Effector CD8-positive, alpha-beta T cell (primary cell): ENCODE results near the gene GFRA1.

Experiments
- DNase-seq: peaks from one replicate; lab custom pipeline; 2025; lab: John Stamatoyannopoulos, UW

GFRA1 gene

DNA sequence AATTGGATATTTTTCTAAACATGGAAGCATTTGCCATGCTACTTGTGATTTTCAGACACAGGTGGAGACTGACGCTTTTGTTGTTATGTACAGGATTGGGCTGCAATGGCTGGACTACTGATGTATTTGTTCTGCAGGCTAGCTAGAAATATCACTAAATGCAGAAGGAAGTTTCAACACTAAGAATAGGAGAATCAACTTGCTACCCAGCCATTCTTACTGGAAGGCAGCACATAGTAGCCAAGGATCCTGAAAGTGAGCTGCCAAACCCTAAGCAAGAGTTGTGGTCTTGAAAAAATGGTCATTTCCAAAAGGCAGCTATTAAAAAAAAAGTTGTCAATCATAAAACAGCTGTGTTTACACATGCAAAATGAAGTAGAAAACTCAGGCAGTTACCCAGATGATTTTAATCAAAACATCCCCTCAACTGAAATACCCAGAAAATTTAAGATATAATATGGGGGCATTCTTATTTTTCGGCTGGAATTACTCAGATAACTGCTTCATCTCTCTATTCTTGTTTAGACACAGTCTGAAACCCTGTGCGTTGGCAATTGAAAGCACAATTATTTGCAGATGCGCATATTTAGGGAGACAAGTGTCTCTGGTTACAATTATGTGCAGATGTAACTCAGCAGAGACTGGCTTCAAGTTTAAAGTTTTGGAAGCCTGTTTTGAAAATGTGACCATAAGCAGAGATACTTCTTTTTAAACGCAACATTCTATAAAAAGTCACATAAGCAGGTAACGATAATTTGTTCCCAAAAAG lies 31.2 kb downstream of the GFRA1 start:
- DNase-seq = no peak

DNA sequence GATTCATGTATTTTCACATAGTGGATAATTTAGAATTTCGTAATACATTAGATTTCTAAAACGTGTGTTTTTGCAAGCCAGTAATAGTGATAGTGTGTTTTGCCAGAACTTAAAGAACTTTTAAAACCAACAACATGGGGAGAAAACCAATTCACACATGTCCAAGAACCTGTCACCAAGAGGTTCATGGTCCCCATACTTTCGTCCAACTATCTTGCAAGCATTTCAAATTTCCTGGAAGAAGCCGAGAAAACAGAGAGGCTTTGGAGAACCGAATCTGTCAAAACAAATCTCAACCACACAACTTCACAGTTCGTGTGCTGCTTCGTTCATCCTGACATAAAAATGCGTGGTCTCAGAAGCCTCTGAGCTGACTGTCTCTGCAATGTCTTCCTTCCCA lies 31.9 kb downstream of the GFRA1 start:
- DNase-seq = no peak

DNA sequence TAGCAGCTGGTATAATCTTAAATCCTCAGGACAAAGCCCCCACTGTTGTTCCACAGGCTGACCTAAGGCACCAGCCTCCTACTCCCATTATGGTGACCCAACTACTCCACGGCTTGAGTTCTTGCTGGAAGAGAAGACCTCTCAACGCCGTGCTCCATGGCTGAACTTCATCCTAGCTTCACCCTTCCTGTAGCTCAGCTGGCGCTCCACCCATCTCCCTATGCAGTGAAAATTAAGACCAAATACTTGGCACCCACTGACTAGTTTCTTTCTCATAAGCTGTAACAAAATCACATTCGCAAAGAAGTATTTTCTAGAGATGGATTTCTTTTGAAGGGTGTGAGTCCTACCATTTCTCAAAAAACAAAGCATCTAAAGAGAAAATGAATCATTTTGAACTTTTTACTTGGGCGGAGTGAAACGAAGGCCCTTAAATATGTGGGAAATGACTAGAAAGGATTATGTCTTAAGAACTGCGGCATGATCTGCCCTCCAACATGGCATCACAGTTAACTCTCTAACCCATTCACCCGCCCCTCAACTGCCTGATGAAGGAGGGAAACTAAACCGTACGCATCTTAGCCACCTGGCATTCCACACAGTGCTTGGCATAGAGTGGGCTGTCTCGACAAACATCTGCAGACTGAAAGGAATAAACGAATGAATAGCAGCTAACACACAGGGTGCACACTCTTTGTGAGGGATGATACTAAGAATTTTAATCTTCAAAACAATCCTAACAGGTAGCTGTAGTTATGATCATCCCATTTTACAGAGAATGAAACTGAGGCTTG lies 32.7 kb downstream of the GFRA1 start:
- no peak for DNase-seq

DNA sequence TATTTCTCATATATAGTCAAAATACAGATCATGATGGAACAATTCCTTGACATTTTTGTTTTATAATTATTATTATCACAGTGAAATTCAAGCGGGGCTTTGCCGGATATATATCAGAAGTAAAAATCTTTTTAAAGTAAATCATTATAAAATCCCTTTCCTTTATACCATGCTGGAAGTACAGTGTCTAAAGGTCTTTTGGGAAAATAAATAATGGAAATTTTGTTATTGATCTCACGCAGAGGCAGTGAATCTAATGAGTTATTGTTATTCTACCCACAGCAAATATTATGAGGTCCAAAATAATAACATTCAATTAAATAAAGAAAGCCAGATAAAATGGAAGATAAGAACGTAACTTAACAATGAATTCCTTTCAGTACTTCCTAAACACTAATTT lies 33.8 kb downstream of the GFRA1 start:
- DNase-seq = no peak

DNA sequence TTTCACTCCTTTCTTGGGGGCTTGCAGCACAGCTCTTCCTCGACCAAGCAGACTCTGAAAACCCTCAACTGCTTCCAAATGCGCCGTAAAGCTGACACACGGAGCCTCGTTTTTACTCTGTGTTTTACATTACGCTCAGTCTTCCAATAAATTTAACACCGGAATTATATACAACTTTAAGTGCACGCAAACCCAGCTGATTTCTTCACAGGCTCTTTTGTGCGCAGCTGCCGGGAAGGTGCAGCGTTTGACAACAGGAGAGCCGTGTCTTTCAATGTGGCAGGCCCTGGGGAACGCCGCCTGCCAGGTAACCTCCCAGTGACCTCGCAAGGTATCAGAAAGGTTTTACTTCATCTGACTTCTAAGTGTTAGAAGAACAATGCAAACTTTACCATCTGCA lies 35.0 kb downstream of the GFRA1 start:
- no peak for DNase-seq

DNA sequence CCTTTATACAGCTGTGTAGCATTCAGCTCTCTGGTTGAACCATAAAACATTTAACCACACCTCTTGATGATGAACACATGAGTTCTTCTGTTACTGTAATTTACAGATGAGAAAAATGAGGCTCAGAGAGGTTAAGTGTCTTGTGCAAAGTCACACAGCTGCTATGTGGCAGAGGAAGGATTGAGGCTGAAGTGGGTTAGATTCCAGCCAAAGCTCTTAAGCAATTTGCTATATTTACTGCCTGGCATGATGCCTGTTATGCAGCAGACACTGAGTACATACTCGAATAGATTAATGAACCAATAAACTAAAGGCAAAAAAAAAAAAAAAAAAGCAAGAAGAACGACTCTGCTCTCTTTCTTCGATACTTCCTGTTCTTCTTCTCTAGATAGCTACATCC lies 35.7 kb downstream of the GFRA1 start:
- DNase-seq = no peak

DNA sequence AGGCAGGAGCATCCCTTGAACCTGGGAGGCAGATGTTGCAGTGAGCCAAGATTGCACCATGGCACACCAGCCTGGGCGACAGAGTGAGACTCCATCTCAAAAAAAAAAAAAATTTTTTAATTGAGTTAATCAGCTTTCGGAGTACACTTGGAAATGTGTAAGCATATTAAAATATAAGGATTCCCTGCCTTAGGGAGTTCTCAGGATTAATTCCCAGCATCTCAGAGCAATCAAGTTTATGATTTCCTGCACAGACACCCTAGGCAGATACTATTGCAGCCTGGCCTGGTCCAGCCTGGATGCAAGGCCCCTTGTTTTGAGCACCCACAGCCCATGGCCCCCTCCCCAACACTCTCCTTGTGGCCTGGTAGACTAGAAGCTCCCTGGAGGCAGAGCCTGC lies 39.8 kb downstream of the GFRA1 start:
- no peak for DNase-seq

DNA sequence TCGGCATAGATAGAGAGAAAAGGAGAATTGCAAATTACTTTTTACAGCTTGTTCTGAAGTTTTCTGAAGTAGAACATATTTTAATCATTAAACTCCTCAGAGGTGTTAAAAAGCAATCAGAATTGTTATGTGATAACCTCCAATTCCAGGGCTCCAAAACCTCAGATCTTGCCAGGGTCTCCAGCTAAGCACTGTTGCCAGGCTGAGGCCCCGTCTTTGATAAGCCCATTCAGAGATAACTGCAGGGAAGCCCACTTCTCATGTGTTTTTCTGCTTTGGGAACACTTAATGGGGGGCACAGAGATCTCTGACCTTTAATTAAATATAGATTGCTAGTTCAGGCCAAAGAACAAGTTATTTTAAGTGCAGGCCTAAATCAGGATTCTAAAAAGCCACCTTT lies 40.4 kb downstream of the GFRA1 start:
- DNase-seq = no peak

DNA sequence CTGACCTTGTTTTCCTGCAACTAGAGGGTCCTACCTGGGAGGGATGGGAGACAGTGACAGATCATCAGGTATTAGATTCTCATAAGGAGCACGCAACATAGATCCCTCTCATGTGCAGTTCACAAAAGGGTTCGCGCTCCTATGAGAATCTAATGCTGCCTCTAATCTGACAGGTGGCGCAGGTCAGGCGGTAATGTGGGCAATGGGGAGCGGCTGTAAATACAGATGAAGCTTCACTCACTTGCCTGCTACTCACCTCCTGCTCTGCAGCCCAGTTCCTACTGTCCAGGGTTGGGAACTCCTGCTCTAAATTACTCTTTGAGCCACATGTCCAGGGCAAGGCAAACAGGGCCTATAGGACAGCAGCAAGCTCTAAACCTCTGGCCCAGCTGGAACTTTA lies 46.2 kb downstream of the GFRA1 start:
- no peak for DNase-seq

DNA sequence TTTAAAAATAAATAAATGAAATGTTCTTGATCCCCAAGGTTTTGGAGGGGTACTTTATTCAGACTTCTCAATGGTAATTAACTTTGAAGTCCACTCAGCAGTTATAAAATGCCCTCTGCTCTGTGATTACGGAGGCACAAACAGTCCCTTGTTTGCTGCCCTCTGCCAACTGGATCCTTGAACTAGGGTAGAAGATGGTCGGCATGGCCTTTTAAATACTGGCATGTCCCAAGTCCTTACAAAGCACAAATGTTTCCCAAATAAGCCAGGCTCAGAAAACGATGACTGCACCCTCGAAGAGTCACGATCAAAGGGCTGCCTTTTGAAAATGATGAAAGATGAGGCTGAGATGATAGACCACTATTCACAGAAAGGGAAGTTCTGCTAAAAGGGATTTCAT lies 47.0 kb downstream of the GFRA1 start:
- no peak for DNase-seq

DNA sequence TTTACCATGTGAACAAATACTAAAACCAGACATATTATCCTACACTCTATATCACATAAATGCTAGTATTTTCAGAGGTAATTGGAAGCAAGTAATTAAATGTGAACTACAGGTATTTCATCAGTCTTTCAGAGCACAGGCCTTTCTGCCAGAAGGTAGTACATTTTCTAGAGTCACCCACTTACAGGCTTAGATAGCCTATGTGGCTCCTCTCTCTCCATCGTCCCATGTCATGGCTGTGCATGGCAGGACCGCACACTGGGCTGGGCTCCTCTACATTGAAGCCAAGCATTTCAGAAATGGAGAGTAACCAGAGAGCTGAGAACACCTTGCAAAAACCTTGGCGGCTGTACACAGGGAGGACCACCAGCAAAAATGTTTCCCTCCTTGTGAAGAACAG lies 49.7 kb downstream of the GFRA1 start:
- DNase-seq = no peak

DNA sequence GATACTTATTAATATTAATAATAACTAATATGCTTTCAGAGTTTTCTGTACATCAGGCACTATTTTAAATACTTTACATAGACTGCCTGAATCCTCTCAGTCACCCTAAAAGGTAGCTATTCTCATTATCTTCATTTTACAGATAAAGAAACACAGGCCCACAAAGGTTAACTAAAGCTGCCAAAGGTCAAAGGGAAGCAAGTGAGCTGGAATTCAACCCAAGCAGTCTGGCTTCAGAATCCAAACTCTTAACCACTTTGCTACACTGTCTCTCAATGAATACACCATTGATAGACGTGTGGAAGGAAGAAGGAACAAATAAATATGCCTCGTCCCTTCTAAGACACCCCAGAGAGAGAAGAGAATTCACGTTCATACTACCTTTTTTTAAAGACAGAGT lies 52.0 kb downstream of the GFRA1 start:
- DNase-seq = no peak

DNA sequence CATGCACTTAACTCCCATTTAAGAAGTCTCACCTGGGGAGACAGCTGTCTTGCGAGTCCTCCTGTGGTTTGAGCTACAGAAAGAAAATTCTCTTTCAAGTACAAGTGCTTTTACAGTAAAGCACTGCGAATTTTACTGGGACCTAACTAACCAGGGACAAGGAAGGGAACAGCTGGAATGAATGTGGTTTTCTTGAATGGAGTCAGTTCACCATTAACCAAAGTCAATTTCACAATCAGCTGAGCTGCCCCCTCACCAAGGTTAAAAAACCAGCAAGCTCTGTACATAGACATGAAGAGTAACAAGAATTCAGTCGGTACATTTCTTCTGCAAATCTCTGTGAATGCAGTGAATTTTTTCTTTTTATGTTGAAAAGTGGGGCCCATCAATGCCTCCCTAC lies 56.3 kb downstream of the GFRA1 start:
- no peak for DNase-seq

DNA sequence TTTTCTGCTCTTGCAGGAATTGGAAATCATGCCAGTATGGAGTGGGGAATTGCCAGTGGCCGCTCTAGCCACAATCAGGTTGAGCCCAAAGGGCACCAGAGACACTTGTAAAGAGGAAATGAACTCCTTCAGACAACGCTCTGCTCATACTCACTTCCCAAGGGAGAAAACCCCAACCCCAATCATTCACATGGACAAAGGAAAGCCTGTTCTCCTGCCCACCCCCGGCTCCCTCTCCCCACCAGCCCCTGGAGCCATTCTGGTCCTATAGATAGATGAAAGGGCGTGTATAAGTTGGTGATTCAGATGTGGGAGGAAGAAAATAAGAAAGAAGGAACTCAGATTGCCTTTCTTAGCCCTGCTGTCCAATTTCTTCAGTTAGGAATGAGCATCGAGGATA lies 57.4 kb downstream of the GFRA1 start:
- DNase-seq = no peak

DNA sequence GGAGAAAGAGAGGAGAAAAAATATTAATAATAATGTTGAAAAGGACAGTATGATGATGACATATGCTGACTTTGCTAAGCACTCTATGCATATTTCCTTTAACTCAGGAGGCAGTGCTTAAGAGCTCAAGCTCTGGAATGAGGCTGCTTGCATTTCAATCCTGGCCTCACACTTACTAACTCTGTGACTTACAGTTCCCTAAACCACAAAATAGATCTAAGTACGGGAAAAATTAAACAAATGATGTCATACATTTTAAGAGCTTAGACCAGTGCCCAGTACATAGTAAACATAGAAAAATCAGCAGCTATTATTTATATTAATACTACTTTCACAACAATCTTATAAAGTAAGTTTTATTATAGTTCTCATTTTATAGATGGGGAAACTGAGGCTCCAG lies 61.3 kb downstream of the GFRA1 start:
- DNase-seq = no peak

DNA sequence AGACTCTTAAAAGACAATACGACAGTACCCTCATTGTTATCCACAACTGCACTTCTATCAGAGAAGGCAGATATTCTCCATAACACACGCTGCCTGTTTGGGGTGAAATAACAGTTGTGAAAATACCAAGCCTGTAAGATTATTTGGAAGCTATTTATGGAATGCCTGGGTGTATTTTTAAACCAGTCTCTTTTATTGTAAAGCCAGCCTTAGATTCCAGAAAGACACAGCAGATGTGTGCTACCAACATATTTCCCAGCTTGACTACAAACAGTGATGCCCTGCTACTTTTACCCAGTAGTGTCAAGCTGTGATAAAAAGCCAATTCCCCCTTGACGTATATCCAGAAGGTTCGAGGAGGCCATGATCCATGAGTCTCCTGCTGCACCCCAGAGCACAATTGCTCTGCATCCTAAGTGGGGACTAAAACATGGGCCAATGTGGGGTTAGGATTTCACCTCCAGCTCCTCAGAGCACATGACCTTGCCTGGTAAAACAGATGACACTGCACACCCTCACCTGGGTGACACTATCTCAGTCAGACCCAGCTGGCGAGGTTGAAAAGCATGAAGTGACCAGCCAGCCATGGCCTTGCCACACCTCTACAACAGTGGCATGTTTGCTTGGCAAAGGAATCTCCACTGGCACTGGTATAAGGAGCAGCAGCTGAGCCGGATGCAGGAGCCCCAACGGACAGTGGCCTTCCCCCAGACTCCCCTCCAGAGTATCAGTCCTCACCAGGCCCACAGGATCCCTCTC lies 62.2 kb downstream of the GFRA1 start:
- no peak for DNase-seq

DNA sequence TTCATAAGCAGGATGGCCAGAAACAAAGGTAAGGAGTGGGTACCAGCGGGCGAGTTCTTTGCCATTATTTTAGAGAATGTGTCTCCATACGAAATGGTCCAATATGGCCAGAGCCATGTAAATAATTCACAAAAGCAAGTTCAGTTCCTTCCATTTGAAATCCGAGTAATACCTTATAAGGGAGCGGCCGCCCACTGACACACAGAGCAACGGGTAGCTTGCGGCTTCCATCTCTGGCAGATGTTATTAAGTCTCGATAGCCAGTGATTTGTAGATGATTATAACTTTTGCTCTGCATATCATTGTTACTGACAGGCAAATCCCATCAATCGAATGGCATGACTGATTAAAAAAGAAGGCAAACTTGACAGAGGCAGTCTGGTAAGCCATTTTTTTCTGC lies 63.2 kb downstream of the GFRA1 start:
- no peak for DNase-seq

DNA sequence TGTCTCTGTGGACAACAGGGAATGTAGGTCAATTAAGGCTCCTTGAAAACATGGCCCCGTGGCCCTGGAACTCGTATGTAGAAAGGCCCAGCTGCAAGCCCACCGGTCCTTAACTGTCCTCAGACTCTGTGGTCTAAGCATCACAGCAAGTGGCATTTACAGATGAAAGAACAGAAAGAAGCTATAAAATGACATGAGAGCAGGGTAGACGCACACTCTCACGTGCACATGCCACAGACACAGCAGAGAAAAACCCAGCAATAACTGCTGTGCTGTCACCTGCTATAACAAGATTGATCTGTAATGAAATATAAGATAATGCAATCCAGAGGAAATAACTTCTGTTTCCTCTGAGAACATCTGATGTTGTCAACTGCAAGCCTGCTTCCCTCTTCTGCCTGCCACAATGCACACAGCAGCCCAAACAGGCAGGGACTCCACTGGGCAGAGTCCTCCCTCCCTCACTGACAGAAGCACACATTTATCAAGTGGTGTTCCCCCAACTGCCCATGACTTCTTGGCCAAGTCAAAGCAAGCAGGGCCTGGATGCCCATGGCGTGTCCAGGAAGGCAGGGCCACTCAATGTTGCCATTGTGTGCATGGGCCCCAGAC lies 63.9 kb downstream of the GFRA1 start:
- no peak for DNase-seq

DNA sequence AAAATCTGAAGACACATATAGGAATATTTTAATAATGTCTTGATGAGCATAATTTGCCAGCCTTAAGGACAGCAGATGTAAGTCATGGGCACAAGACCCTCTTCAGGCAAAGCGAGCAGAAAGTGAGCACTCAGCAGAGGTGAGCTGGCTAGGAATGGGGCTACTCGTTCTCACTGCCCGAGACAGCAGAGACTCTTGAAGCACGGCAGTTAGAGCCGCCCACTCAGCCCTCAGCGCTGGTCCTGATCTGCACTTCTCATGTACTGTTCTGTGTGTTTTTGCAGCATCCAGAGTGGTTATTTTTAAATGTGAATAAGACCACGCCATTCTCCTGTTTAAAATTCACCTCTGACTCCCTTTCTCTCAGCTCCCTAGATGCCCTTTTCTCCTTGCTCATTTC lies 65.3 kb downstream of the GFRA1 start:
- no peak for DNase-seq

DNA sequence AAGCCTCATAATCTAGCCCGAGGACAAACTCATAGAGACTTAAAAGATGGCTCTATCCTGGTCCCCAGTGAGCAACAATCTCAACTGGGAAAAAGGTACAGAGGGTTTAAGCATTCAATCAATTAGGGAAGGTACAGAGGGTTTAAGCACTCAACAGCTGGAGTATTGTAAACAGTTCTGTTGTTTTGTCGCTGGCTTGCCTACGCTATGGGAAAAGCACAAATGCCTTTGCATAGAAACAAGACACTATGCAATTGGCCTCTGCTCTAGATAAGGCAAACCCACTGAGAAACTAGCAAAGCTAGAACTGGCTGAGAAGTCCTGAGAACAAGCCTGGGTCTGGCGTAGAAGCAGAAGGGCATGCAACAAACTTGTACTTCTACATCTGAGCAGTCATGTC lies 69.3 kb downstream of the GFRA1 start:
- no peak for DNase-seq

DNA sequence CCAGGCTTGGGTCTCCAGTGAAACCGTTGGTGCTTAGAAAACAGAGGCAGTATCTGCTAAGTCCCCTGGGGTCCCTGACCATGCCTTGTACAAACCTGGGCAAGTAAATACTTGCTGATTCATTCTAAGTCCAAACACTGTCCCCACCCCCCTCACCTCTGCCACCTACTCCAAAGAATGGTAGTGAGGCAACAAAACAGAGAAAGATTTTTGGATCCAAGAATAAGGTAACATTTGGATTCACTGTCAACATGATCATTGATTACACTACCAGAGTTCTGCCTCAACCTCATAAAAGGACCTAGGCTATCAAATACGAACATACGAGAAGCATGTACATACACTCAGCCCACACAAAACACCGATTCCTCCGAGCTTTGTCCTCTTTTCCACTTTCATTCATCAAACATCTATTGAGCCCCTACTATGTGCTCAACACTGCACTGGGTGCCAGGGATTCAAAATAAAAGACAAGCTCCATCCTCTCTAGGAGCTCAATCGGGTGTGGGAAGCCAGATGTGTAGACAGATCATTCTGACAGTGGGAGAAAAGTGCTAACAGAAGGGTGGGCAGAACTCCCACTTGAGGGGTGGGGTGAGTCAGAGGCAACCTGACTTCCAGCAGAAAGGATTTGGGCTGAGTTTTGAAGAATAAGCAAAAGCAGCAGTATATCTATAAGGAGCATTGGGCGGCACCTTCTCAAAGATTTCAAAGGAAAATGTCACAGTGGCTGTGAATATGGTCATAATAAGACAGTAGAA lies 71.2 kb downstream of the GFRA1 start:
- DNase-seq = no peak

DNA sequence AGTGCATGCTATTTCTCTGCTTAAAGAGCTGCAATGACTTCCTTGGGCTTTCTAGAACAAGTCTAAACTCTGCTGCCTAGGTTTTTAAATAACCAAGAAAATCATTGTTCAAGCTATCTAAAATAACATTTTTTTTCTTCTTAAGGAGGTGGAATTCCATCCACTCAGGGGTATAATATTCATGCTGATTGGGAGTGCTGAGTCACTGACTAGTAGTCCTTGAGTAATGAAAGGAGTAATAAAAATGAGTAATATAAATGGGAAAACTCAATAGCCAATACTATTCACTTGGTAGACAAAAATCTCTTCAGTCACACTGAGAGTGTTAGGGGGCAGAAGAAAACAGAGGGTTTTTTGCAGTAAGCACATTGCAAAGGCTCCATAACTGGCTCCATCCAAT lies 72.0 kb downstream of the GFRA1 start:
- no peak for DNase-seq
